GF-D8 (cell line): ENCODE data around the gene CMSS1.
"Not testable (repeated sequence)": the region's sequence is repeated elsewhere in the genome, so short reads cannot be mapped to it uniquely, and the experiment has no call there.

Experiments used
- DNase-seq: peaks from one replicate; lab custom pipeline; 2025; lab: John Stamatoyannopoulos, UW

CMSS1 gene

DNA sequence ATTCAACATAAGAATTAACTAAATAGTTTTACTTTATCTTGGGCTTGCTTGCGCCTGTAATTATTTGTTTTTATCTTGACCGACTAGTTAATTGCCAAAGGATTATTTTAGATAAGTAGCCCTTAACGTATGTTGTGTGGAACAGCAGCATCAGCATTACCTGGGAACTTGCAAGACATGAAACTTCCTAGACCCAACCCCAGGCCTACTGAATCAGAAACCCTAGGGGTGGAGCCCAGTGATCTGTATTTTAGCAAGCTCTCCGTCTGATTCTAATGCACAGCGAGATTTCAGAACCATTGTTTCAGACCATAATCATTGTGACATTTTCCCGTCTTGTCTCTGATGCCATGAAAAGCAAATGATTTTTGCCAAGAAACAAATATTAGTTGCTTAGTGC, 265.5 kb downstream of the CMSS1 start:
- no peak for DNase-seq

DNA sequence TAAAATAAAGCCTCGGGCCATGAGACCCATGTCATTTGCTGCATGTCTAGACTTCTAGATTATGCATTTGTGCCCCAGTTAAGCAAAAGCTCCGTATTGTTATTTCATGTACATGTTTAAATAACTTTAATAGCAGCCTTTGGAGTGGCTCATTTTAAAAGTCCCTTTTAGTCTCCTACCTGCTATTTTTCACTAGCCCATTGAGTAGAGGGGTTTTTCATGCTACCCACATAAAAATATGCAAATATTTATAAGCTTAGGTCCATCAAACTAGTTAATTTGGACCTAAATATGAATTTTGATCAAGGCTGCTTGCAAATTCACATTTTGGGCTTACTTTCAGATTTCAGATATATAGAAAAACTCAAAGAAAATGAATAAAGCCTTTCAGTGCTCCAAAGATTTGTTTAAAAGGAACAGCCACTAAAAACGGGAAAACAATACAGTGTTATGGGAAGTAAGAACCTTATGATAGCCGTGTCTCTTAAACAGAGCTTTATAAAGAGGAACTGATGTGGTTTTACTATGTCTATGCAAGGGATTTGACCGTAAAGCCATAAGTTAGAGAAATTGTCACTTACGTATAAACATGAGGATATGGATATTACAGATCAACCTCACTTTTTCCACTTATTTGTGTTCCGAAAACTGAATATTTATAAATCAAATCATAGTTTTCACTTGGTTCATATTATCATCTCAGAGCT, 266.6 kb downstream of the CMSS1 start:
- peak; percentile 60 for DNase-seq

DNA sequence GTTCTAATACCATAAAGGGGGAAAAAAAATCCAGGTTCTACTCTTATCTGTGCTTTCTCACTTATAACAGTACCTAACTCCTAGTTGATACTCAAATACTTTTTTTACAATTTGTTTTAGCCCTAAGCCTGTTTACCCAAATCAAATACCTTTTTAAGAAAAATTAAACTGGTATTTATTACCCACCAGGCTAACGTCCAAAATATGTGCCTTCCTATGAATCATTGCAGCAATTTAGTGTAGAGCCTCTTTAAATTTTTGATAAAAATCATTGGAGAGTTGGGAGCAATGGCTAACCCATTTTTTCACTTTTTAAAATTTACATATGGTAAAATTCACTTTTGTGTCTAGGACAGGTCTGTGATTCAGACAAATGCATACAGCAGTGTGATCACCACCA, 268.7 kb downstream of the CMSS1 start:
- DNase-seq = no peak

DNA sequence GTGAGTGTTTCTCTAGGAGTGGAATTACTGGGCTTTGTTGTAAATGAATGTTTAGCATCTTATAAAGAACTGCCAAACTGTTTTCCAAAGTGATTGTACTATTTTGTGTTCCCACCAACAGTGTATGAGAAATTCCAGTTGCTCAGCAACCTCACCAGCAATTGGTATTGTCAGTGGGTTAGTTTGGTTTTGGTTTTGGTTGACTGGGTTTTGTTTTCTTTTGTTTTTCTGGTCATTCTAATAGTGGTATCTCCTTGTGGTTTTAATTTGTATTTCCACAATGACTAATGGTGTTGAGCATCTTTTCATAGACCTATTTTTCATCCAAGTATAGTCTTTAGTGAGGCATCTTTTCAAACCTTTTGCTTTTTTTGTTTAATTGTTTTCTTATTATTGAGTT, 269.5 kb downstream of the CMSS1 start:
- no peak for DNase-seq

DNA sequence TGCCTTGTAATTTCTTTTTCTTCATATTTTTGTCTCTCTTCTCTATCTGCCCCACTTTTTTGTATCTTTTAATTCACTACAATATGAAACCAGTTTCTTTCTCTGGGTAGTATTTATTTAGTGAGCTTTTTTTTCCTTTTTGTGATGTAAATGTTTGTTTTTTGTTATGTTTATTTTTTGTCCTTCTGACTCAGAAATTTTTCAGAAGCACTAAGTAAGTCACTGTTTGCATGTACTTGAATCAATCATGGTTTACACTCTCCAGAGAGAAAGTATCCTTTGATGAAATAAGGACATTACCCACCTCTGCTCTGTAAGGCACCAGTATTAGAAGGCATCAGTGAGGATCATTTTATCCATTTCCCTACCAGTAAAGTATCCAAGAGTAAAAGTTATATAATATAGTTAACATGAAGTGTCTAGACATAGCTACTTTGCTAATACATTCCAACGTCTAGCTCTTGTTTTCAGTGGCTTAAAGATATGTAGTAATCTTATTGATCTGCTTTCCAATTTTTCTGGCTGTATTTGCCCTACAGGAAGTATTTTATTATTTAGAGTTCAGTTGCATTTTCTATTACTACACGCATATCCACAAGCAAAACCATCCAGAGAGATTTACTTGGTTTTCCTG, 271.2 kb downstream of the CMSS1 start:
- no peak for DNase-seq

DNA sequence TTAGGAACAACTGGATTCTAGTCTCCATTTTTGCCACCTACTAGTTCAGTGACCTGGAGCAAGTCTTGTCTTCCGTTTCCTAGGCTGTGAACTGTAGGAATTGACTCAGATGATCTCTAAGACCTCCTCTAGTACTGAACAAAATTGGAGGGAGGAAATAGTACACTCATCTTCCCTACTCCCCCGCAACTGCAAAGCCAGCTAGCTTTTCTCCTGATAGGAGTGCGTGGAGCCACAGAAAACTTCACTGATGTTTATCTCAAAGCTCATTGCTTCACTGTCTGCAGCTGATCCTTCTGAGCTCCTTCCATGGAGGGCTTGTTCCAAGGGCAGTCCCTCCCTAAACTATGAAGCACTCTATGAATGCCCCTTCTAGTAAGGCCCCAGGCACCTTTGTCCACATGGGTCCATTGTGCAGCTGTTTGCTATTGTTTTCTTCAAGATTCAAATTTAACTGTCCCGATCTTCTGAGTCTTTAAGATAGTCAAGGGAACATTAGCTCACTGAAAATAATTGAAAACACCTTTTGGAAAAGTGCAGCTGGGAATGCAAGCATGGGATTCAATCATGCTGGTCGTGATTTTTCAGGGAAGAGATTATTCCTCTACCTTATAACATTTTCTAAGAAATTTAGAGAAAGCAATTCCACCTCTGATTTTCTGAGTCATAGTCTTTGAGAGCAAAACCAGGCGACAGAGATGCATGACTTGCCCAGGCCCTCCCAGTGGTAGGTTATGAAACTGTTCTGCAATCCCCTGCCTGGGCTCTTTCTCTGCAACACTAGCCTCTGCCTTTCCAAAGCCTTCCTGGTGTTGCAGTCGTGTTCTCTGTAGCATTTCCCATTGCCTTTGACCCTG, 272.4 kb downstream of the CMSS1 start:
- peak; percentile 91 for DNase-seq

DNA sequence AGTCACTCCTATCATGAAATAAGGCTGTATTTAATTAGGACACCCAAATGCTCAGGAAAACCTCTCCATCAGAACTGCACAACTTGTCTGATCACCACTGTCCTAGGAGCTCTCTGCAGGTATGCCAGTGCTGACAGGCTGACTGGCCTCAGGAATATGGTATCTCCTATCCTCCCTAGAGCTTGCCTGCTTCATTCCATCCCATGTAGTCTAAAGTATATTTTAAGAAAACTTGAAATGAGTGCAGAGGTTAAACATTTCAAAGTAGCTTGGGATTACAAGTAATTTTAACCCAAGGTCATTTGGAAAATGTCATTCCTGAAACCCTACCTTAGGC, 273.0 kb downstream of the CMSS1 start:
- no peak for DNase-seq

DNA sequence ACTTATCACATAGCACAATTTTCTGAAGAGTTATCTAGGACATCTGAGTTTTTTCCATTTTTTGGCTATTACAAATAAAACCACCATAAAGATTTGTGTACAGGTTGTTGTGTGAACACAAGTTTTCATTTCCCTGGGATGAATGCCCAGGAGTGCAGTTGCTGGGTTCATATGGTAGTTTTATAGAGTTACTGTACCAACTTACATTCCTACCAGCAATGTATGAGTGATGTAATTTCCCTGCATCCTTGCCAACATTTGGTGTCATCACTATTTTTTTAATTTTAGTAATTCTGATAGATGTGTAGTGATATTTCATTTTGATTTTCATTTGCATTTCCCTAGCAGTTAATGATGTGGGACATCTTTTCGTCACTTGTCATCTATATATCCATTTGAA, 276.2 kb downstream of the CMSS1 start:
- no peak for DNase-seq

DNA sequence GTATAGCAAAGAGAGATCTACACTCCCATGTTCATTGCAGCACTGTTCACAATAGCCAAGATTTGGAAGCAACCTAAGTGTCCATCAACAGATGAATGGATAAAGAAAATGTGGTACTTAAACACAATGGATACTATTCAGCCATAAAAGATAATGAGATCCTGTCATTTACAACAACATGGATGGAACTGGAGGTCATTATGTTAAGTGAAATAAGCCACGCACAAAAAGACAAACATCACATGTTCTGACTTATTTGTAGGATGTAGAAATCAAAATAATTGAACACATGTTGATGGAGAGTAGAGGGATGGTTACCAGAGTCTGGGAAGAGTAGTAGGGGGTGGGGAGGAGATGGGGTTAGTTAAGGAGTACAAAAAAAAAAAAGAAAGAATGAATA, 278.6 kb downstream of the CMSS1 start:
- not testable (repeated sequence) for DNase-seq

DNA sequence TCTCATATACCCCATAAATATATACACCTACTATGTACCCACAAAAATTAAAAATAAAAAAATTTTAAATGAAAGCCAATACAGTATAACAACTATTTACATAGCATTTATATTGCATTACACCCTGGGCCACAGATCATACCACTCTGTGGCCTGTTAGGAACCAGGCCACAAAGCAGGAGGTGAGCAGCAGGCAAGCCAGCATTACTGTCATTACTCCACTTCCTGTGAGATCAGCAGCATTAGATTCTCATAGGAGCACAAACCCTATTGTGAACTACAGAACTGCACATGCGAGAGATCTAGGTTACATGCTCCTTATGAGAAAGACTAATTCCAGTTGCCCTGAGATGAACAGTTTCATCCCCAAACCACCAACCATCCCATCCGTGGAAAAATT, 279.2 kb downstream of the CMSS1 start:
- DNase-seq = peak; percentile 22

DNA sequence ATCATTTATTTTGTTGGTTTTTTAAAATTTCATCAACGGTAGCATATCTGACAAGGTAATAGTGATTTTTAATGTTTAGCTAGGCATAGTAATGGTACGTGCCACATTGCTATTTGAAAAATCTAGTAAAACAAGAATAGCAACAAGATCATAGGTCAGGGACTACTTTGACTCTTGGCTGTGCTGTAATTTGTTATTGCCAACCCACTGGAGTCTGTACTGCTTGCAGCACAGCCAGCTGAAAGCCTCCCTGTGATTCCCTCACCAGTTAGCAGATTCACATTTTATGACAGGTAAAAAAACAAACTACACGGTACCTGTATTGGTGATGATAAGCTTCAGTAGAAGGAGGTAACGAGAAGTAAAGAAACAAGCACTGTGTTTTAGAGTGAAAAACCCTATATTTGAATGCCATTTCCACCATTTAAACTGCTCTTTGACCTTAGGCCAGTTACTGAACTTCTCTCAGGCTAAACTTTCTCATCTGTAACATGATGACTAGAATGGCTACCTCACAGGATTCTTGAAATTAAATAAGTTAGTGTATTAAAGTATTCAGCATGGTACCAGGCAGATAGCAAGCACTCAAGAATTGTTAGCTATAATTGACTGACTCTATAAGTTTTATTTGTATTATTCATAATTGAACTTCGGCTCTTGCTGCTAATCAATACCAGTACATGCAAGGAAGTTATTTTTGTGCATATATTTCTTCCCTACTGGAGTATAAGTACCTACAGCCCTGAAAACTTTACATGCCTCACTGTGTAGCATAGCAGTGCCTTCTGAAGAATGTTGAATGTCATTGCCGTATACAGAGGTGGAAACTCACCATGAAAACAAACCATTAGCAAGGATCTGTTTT, 280.5 kb downstream of the CMSS1 start:
- DNase-seq = no peak

DNA sequence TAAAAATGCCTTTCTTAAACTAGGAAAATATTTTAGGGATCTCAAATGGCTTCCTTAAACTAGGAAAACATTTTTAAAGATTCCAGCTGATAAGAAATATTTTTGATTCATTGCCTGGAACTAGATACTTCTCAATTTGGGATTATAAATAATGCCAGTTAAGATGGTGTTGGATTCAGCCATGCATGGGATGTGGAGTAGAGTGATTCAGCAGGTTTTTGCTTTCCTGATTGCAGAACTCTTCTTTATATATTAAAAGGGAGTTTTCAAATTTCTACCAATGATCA, 281.1 kb downstream of the CMSS1 start:
- DNase-seq = no peak

DNA sequence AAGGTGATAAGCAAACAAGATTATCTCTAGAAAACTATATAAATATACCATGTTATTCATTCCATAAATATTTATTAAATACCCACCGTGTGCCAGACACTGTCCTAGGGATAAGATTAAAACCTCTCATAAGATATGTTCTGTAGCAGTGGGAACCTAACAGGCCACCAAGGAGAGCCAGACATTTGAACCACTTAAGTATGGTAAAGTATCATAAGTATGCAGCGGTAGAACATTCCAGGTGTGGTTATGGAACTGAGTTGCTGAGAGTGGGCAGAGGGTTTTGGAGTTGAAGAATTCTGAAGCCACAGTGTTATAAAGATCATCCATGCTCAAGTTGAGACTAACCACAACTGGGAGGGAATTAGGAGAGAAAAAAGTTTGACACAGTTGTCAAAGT, 282.0 kb downstream of the CMSS1 start:
- DNase-seq = no peak

DNA sequence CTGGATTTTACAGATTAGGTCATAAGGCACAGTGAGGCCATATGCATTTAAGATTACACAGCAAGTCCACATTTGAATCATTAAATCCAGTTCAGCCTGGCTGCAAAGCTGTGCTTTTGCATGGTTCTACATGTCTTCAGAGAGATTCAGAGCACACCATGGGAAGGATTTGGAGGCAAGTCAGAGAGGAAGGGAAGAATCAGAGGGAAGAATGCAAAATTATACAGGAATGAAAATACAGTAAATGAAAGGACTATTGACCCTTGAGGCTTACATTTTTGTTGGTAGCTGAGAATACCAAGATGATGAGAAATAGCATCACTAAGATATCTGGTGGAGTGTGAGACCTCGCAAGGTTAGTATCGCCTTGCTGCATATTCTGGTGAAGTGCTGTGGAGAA, 282.8 kb downstream of the CMSS1 start:
- no peak for DNase-seq

DNA sequence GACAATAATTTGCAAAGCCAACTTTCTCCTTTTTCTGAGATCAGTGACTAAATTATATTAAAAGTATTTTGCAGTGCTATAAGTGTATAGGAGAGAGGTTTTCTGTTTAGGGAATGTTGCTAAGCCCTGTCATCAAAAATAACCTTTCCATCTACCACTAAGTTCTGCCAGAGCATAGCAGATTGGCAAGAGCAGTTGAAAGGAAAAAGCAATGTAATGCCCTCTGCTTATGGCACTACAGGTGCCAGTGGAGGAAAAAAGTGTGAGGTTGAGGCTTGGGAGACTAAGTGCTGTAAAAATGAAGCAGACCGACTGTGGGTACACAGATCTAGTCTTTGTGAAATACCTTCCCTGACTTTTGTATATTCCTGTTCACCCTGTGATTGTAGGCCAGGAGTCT, 285.1 kb downstream of the CMSS1 start:
- DNase-seq = no peak

DNA sequence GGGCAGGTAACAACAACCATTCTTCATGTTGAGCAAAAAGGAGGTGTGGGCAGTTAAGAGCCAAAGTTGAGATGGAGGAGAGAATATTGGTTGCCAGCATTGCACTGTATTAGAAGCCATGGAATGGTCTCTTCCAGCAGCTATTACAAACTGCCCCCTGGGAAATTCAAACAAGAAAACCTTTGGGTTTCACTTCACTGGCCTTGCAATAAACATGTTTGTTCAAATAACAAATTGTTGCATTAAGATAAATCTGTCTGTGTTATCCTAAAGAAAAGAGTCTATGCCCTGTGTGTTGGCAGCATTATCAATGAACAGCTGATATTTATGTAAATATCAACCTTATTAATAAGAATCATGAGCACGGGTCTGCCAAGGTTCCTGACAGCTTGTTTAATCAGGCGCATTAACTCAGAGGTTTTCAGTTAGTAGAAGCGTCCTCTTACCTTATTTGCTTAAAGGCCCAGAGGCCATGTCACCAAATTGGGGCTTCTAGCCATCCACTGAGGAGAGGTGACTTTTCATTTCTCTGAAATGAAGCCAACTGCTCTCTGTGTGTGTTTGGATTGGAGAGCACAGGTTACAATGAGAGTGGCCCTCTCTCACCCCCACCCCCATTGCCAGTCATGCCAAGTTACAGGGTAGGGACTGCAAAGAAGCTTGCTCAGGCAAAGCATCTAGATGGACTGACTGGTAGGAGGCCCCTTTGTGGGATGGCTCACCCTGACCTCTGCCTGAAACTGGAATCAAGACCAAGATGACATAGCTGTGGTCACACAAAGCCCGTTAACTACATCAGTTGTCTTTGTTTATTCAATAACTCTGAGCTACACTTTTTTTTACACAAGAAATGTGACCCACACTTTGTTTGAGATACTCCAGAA, 286.1 kb downstream of the CMSS1 start:
- no peak for DNase-seq

DNA sequence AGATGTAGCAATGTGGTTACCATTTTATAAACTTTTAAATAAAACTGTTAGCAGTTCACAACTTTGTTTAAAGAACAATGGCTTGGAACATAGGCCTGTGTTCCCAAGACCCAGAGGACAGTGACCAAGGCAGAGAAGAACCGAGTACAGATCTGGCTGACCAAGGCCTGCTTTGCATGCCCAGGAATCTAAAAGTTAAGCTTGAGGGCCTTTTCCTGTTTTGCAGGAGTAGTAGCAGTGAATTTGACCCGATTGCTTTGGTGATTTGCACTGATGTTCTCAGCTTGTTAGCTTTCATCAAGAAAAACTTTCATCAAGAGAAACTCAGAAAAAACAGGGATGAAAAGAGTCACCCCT, 286.8 kb downstream of the CMSS1 start:
- no peak for DNase-seq

DNA sequence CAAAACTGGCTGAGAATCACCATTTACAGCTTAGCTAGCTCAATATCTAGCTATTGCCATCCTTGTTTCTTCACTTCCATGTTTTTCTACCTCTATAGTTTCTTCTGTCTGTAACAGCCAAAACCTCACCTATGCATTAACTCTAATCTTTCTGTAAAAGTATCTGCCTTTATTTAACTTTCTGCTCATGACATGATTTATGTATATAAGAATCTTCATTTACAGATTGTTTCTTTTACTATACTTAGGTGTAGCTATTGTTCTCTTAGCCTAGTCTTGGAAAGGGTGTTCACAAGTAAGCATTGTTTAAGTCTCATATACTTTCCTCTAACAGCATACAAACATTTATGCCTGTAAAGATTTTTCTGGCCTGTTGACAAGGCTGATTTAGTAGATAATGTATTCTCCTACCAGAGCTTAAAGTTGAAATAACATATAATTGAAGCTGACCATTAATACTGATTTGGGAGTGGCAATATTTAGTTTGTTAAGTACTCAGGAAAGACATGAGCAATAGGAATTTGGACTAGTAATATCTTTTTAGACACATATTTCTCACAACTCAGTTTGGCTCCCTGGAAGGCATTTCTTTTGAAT, 287.3 kb downstream of the CMSS1 start:
- no peak for DNase-seq

DNA sequence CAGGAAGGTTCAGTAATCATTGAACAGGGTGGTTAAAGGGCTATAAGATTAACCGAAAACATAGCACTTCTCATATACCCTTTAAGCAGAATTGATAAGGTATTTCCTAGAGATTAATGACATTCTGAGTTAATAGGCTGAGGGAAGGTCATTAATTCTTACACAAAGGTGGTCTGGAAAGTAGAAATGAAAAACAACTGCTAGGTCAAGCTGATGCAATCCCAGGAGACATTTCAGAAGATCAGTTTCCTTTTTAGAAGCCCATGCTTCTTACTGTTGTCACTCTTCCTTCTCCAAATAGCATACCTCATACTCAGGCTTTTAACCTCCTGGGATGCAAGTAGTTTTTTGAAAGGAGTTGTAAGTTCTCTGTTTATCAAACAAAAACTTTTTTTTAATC, 287.8 kb downstream of the CMSS1 start:
- DNase-seq = peak; percentile 41

DNA sequence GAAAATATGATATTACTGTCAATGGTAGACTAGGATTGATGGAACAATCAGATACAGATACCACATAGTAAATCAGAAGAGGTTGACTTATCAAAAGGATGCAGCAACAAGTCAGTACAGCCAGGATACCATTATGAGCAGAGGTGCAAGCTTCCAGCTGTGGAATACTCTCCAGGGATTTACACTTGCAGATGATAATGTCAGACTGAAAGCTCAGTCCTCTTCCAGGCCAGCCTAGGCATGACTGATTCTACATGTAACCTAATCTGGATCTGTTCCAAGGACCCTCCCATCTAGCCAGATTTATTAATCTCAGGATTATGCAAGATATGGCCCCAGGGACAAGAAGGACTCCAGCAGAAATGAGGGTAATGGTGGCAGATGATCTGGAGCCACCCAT, 288.4 kb downstream of the CMSS1 start:
- no peak for DNase-seq

DNA sequence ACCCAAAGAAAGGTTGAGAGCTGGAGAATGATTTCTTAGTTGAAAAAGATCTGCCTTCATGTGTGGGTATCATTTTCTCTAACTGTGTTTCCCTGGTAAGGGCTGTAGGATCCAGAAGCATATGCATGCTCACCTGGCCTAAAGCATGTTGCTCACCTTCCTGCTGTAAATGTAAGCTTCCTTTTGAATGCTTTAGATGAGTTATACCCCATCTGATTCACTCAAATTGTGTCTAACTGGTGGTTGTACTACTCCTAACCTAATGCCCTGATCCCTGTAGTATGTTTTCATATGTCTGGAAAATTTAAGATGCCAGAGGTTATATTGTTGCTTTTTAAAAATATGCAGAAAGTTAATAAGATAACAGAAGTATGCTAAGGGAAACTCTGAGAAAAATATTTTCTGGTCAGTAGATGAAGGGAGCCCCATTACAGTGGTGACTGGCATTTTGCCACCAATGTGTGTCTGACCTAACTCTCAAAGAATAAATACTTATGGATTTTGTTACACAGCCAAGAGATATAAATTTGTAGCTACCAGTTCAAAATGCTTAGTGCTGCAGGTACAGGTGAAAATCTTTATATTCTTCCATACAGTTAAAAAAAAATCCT, 289.0 kb downstream of the CMSS1 start:
- no peak for DNase-seq
